Measurements from ENCODE around the gene KLHDC3. TPM values are rescaled to one million over a fixed set of nuclear protein-coding genes. Genes with fewer than 3 reads are reported as not detected.

Gene KLHDC3
- total and polyA plus RNA-seq, 2 of the 13 experiments (the other 11 are each of a cell fraction or from before 2014, with no cell fraction given), result 78.3 to 91.5 TPM

DNA sequence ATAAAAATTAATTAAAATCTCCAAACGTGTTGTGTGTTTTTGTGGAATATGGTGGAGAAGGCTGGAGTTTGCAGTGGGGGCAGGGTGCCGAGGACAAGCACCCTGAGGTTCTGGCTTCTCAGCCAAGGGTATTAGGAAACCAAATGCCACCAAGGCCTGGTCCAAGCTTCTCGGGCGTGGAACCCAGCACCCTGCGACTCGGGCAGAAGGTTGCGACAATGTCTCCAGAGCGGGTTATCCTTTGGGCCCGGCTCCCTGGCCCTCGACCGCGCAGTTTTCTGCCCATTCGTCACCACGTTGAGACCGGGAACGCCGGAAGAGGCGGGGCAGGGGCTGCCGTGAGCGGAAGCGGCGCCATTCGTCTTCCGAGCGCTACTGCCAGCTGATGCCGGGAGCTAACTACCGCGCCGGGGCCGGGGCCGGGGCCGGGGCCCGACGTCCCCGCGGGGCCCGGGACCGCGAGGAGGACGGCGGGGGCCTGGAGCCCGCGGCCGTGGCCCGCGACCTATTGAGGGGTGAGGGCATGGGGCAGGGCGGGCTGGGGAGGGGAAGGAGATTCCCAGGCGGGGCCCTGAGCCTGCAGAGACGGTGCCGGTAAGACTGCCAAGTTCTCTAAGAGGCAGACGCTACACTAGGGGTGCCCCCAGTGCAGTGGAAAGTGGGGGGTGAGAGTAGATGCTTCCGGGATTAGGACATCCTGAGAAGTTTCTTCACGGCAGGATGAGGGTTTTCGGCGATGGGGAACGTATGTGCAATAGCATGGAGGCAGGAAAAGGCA lies 7.4 kb downstream of the KLHDC3 start, which contains the start of gene RRP36 (continued):
- TF ChIP-seq ZNF598 (CRISPR knock-in tag; IDR thresholded peaks at IDR 0.05; ENCODE audit: borderline replicate concordance), result peak; percentile 88; the same call in 1 of the 2 replicates
- TF ChIP-seq ZNF574 (CRISPR knock-in tag; IDR thresholded peaks at IDR 0.05), result peak; percentile 86
- 0 out of 2 replicates have a peak, but pooled peaks have one; percentile 49 for TF ChIP-seq SIN3A (IDR thresholded peaks at IDR 0.05; ENCODE audit: borderline replicate concordance, low read depth, low read length)
- no peak; the same call in none of the 2 replicates for TF ChIP-seq KDM5A (IDR thresholded peaks at IDR 0.05; ENCODE audit: borderline replicate concordance, low read length)
- TF ChIP-seq ZNF644 (CRISPR knock-in tag; IDR thresholded peaks at IDR 0.05; ENCODE audit: low read depth), result peak; percentile 78; the same call in 1 of the 2 replicates
- TF ChIP-seq ZNF891 (CRISPR knock-in tag; IDR thresholded peaks at IDR 0.05), result 0 out of 2 replicates have a peak, but pooled peaks have one; percentile 74
- TF ChIP-seq ZNF558 (CRISPR knock-in tag; IDR thresholded peaks at IDR 0.05; ENCODE audit: borderline replicate concordance), result no peak
- TF ChIP-seq THRA (CRISPR knock-in tag; IDR thresholded peaks at IDR 0.05; ENCODE audit: borderline replicate concordance), result peak; percentile 26; the same call in 1 of the 2 replicates
- 0 out of 2 replicates have a peak, but pooled peaks have one; percentile 3 for TF ChIP-seq STAG1 (CRISPR knock-in tag; IDR thresholded peaks at IDR 0.05)
- peak; percentile 74 for TF ChIP-seq DBP (CRISPR knock-in tag; IDR thresholded peaks at IDR 0.05; ENCODE audit: not compliant biosample characterization)
- TF ChIP-seq ZBED4 (CRISPR knock-in tag; IDR thresholded peaks at IDR 0.05; ENCODE audit: borderline replicate concordance), result peak; percentile 32; the same call in 1 of the 2 replicates
- peak; percentile 40; the same call in 1 of the 2 replicates for TF ChIP-seq FOXJ3 (CRISPR knock-in tag; IDR thresholded peaks at IDR 0.05; ENCODE audit: borderline replicate concordance)
- TF ChIP-seq, protein P1, sequence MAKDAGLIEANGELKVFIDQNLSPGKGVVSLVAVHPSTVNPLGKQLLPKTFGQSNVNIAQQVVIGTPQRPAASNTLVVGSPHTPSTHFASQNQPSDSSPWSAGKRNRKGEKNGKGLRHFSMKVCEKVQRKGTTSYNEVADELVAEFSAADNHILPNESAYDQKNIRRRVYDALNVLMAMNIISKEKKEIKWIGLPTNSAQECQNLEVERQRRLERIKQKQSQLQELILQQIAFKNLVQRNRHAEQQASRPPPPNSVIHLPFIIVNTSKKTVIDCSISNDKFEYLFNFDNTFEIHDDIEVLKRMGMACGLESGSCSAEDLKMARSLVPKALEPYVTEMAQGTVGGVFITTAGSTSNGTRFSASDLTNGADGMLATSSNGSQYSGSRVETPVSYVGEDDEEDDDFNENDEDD (CRISPR knock-in tag; IDR thresholded peaks at IDR 0.05; ENCODE audit: borderline replicate concordance), result peak; percentile 73; the same call in 1 of the 2 replicates
- TF ChIP-seq CHCHD3 (CRISPR knock-in tag; IDR thresholded peaks at IDR 0.05), result no peak
- TF ChIP-seq ZNF557 (CRISPR knock-in tag; IDR thresholded peaks at IDR 0.05), result peak; percentile 77; the same call in 1 of the 2 replicates
